ENCODE results near the gene SCN7A.
"Not testable (repeated sequence)": the region's sequence is repeated elsewhere in the genome, so short reads cannot be mapped to it uniquely, and the experiment has no call there.

SCN7A gene

DNA sequence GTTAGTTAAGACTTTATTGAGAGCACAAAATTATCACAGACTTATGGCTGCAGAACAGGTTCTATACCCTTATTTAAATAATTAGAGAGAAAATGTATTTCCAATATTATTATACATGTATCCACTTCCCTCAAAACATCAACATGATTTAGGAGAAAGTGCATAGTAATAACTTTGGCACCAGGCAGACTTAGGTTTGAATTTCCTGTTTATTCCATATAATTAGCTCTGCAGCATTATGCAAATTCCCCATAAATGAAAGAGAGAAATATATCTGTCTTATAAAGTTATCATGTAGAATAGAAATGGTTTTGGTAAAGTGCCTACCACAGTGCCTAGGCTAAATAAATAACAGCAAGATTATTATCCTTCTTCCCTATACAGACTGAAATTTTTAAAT is 133.6 kb downstream of the SCN7A start:
- DNase-seq (ENCODE audit: low read depth), result no peak

GRCh38 chr2:166357950-166358321 is 136.1 kb downstream of the SCN7A start:
- not testable (repeated sequence) for DNase-seq (ENCODE audit: low read depth)

DNA sequence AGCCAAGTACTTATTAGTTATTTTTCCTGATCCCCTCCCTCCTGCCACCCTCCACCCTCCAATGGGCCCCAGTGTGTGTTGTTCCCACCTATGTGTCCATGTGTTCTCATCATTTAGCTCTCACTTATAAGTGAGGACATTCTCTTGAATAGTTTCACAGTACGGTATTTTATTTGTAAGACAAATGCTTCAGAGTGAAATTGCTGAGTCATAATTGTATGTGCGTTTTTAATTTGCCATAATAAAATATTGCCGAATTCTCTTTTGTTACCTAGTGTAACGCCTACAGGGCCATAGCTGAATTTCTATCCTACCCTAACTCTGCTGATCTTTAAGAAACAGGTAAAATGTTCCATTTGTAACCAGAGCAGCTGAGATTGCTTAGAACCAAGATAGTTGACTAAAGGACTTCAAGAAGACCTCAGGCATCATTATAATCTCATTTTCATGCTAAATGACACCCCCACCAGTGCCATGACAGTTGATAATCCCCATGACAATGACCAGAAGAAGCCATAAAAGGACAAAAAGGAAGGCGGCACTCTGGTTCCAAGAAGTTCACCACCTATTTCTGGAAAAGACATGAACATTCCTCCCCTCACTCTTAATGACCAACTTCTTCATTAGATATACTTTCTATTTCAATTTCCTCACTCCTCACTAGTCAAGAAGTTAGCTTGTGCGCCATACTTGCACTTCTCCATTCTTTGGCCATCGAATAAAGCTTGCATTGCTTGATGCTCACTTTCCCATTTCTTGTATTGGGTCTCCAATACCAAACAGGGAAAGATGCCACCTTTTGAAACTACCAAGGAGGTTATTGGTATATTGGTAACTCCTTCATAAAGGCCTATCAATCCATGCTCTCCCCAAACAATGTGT is 136.7 kb downstream of the SCN7A start:
- no peak for DNase-seq (ENCODE audit: low read depth)
